Neuronal stem cell (in vitro differentiated cells): ENCODE results near the gene KSR2.
A peak's percentile ranks its signal among the peaks of the same experiment; 100 is the strongest.

Experiments
- DNase-seq: peaks from one replicate; pipeline ENCODE4 v3.0.0-alpha.2; 2013; ENCODE audit warnings: low spot score
- H2AFZ ChIP-seq: one replicate; pipeline ENCODE4 v1.6.1; 2013; ENCODE audit warnings: mild to moderate bottlenecking, low read length, inconsistent platforms
- H2AK5ac ChIP-seq: 2 replicates; pipeline ENCODE4 v1.6.1; 2013; ENCODE audit warnings: low read depth, mild to moderate bottlenecking, inconsistent platforms, low read length, moderate library complexity, mixed read lengths
- H2BK120ac ChIP-seq: 2 replicates; pipeline ENCODE4 v1.6.1; 2013; ENCODE audit warnings: low read depth, mild to moderate bottlenecking, inconsistent platforms, low read length, moderate library complexity, mixed read lengths
- H2BK12ac ChIP-seq: one replicate; pipeline ENCODE4 v1.6.1; 2013; ENCODE audit warnings: low read length, inconsistent platforms
- H2BK15ac ChIP-seq: 2 replicates; pipeline ENCODE4 v1.6.1; 2013; ENCODE audit warnings: mild to moderate bottlenecking, low read length, inconsistent platforms, mixed read lengths
- H2BK5ac ChIP-seq: one replicate; pipeline ENCODE4 v1.6.1; 2013; ENCODE audit warnings: inconsistent platforms, mild to moderate bottlenecking, low read length, moderate library complexity
- H3K14ac ChIP-seq: one replicate; pipeline ENCODE4 v1.6.1; 2013; ENCODE audit warnings: low read length, inconsistent platforms
- H3K18ac ChIP-seq: 2 replicates; pipeline ENCODE4 v1.6.1; 2013; ENCODE audit warnings: low read length, inconsistent platforms
- H3K23ac ChIP-seq: 2 replicates; pipeline ENCODE4 v1.6.1; 2013; ENCODE audit warnings: low read depth, mild to moderate bottlenecking, mixed read lengths, low read length, inconsistent platforms; ENCODE audit not compliant: poor library complexity
- H3K27ac ChIP-seq: replicated peaks from 3 replicates; pipeline ENCODE4 v1.5.1; 2013; ENCODE audit warnings: low read length, inconsistent platforms
- H3K27me3 ChIP-seq, 3 experiments: 2 replicates each; pipeline ENCODE4 v1.6.1; 2013; ENCODE audit warnings: low read length in 3 of 3, mild to moderate bottlenecking in 2 of 3, inconsistent platforms in 1 of 3, low read depth in 1 of 3, mixed read lengths in 1 of 3, moderate library complexity in 1 of 3; ENCODE audit not compliant: control insufficient read depth in 3 of 3, insufficient read depth in 3 of 3
- H3K36me3 ChIP-seq, 2 donors: replicated peaks in 1 of 2; 2 replicates each; pipeline ENCODE4 v1.6.1; 2013; ENCODE audit warnings: low read length in 2 of 2; ENCODE audit not compliant: control insufficient read depth in 2 of 2, insufficient read depth in 2 of 2
- H3K4ac ChIP-seq: 2 replicates; pipeline ENCODE4 v1.6.1; 2013; ENCODE audit warnings: inconsistent platforms, mild to moderate bottlenecking, low read length, moderate library complexity
- H3K4me1 ChIP-seq, 2 donors: 1 replicate in 1 of 2; 2 replicates in 1 of 2; pipeline ENCODE4 v1.6.1; 2013; ENCODE audit warnings: low read length in 2 of 2, low read depth in 1 of 2; ENCODE audit not compliant: control insufficient read depth in 2 of 2, insufficient read depth in 1 of 2
- H3K4me2 ChIP-seq: one replicate; pipeline ENCODE4 v1.6.1; 2013; ENCODE audit warnings: mild to moderate bottlenecking, low read length, inconsistent platforms; ENCODE audit not compliant: insufficient read depth, poor library complexity, severe bottlenecking
- H3K4me3 ChIP-seq, 2 donors: 2 replicates each; pipeline ENCODE4 v1.5.1; 2013; ENCODE audit warnings: low read length in 2 of 2, mild to moderate bottlenecking in 2 of 2, inconsistent platforms in 1 of 2, moderate library complexity in 1 of 2
- H3K79me1 ChIP-seq: one replicate; pipeline ENCODE4 v1.6.1; 2013; ENCODE audit warnings: low read depth, mild to moderate bottlenecking, inconsistent platforms, low read length, moderate library complexity
- H3K9ac ChIP-seq: one replicate; pipeline ENCODE4 v1.6.1; 2013; ENCODE audit warnings: mild to moderate bottlenecking, low read depth, low read length, inconsistent platforms; ENCODE audit not compliant: poor library complexity
- H3K9me3 ChIP-seq, 2 donors: replicated peaks in 1 of 2; 2 replicates each; pipeline versions ENCODE3 to v1.6.1; 2013; ENCODE audit warnings: low read length in 2 of 2, mild to moderate bottlenecking in 2 of 2, inconsistent platforms in 1 of 2, low read depth in 1 of 2, mixed read lengths in 1 of 2, moderate library complexity in 1 of 2; ENCODE audit not compliant: control insufficient read depth in 2 of 2, insufficient read depth in 1 of 2
- H4K8ac ChIP-seq: one replicate; pipeline ENCODE4 v1.6.1; 2013; ENCODE audit warnings: low read depth, mild to moderate bottlenecking, inconsistent platforms, low read length, moderate library complexity
- H4K91ac ChIP-seq: one replicate; pipeline ENCODE4 v1.6.1; 2013; ENCODE audit warnings: low read length, low read depth, mild to moderate bottlenecking, inconsistent platforms; ENCODE audit not compliant: poor library complexity
- WGBS, 2 donors: extraction: QIAGEN DNeasy Blood & Tissue Kit; methylation state at CpG; one replicate each; pipeline ENCODE4 v1.1.7; 2013; ENCODE audit warnings: missing lambda C conversion rate in 2 of 2, mixed read lengths in 1 of 2; ENCODE audit not compliant: insufficient read length in 2 of 2, insufficient replicate concordance in 1 of 2; ENCODE audit errors: extremely low coverage in 2 of 2; 5-methylcytosine and 5-hydroxymethylcytosine counted together

The KSR2 gene

GRCh38 chr12:117853600-117853999 lies 115.2 kb downstream of the KSR2 start:
- Histone ChIP-seq H2AK5ac (no peak overlapping the region), H3K79me1 (no peaks in the 10 kb centered on the region), H3K4me1 (no peaks in the 10 kb centered on the region), H3K27ac (no peak overlapping the region), H2BK12ac (no peak overlapping the region), H3K14ac (no peak overlapping the region), H3K23ac (no peak overlapping the region), H4K8ac (no peak overlapping the region), H3K18ac (no peak overlapping the region), H3K4ac (no peak overlapping the region), H2AFZ (no peak overlapping the region), H3K9ac (no peak overlapping the region), H3K36me3 (no peaks in the 10 kb centered on the region), H2BK5ac (no peak overlapping the region), H4K91ac (no peak overlapping the region), H3K4me3 (no peak overlapping the region), H2BK120ac (no peak overlapping the region), H3K9me3 (no peaks in the 10 kb centered on the region), H3K4me2 (no peak overlapping the region), H3K27me3 (no peaks in the 10 kb centered on the region), H2BK15ac (no peak overlapping the region)
- no CpG with 5 or more reads among the region's 1 CpG for WGBS, 2 donors
- DNase-seq, result no peak

GRCh38 chr12:117850048-117850447 lies 118.7 kb downstream of the KSR2 start:
- no CpG with 5 or more reads among the region's 2 CpGs for WGBS, 2 donors
- Histone ChIP-seq H3K23ac (no peak overlapping the region), H3K18ac (no peak overlapping the region), H4K91ac (no peak overlapping the region), H2BK15ac (no peak overlapping the region), H3K9ac (no peak overlapping the region), H2AFZ (no peak overlapping the region), H3K27ac (no peak overlapping the region), H3K14ac (no peak overlapping the region), H2BK5ac (no peak overlapping the region), H3K27me3 (peaks cover 0 to 6% (median 0%) of the 10 kb centered on the region in 3 experiments), H3K4me1 (peaks cover 0 to 4% of the 10 kb centered on the region in 2 donors), H3K36me3 (no peaks in the 10 kb centered on the region), H4K8ac (no peak overlapping the region), H2BK120ac (no peak overlapping the region), H3K4ac (no peak overlapping the region), H3K9me3 (no peaks in the 10 kb centered on the region), H2BK12ac (no peak overlapping the region), H3K4me3 (no peak overlapping the region), H3K79me1 (no peaks in the 10 kb centered on the region), H2AK5ac (no peak overlapping the region), H3K4me2 (no peak overlapping the region)
- peak; percentile 77 for DNase-seq

- Histone ChIP-seq H2BK15ac (no peak overlapping the region), H3K4me2 (no peak overlapping the region), H3K4ac (no peak overlapping the region), H3K9me3 (peaks cover 0 to 3% of the 10 kb centered on the region in 2 donors), H2AFZ (no peak overlapping the region), H3K27me3 (peaks cover 0 to 7% (median 0%) of the 10 kb centered on the region in 3 experiments), H3K14ac (no peak overlapping the region), H3K9ac (no peak overlapping the region), H3K18ac (peak overlapping the region; percentile 27), H3K23ac (no peak overlapping the region), H4K91ac (no peak overlapping the region), H3K27ac (no peak overlapping the region), H4K8ac (no peak overlapping the region), H3K79me1 (no peaks in the 10 kb centered on the region), H3K36me3 (no peaks in the 10 kb centered on the region), H2BK12ac (no peak overlapping the region), H3K4me1 (peaks cover 0 to 4% of the 10 kb centered on the region in 2 donors), H3K4me3 (no peak overlapping the region), H2BK120ac (no peak overlapping the region), H2BK5ac (peak overlapping the region; percentile 92), H2AK5ac (peak overlapping the region; percentile 58)
- no CpG with 5 or more reads among the region's 5 CpGs for WGBS, 2 donors
- DNase-seq, result no peak
Observed at GRCh38 chr12:117847371-117847770, 121.4 kb downstream of the KSR2 start.

- Histone ChIP-seq H3K36me3 (no peaks in the 10 kb centered on the region), H3K4me1 (peaks cover 0 to 4% of the 10 kb centered on the region in 2 donors), H3K4me2 (no peak overlapping the region), H3K9me3 (peaks cover 0 to 3% of the 10 kb centered on the region in 2 donors), H2AK5ac (no peak overlapping the region), H3K9ac (no peak overlapping the region), H4K91ac (no peak overlapping the region), H4K8ac (no peak overlapping the region), H2BK120ac (no peak overlapping the region), H3K18ac (no peak overlapping the region), H3K79me1 (no peaks in the 10 kb centered on the region), H2BK12ac (no peak overlapping the region), H3K27me3 (peaks cover 0 to 7% (median 0%) of the 10 kb centered on the region in 3 experiments), H3K14ac (no peak overlapping the region), H3K23ac (no peak overlapping the region), H2BK15ac (no peak overlapping the region), H2BK5ac (no peak overlapping the region), H2AFZ (no peak overlapping the region), H3K4ac (no peak overlapping the region), H3K4me3 (no peak overlapping the region), H3K27ac (no peak overlapping the region)
- WGBS, 2 donors, result no CpG with 5 or more reads among the region's 7 CpGs
- DNase-seq, result no peak
Observed at GRCh38 chr12:117845271-117845904, 123.4 kb downstream of the KSR2 start.
